ENCODE measurements around the gene FPR1. TPM values are rescaled to one million over a fixed set of nuclear protein-coding genes. Genes with fewer than 3 reads are reported as not detected.

FPR1 gene
- total RNA-seq, 1 donor from 2014 or later, result not detected

DNA sequence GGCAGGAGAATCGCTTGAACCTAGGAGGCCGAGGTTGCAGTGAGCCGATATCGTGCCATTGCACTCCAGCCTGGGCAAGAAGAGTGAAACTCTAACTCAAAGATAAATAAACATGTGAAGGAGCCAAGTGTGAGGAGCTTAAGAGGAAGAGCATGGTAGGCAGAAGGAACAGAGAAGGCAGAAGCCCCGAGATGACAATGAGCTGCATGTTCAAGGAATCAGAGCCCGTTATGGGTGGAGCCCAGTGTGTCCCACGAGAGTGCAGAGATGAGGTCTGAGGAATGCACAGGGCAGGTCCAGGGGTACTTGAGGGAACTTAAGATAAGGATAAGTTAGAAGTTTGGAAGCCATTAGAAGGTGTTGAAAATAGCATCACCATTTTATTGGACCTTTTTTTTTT lies 10.0 kb upstream of the FPR1 start:
- TF ChIP-seq, protein P1, sequence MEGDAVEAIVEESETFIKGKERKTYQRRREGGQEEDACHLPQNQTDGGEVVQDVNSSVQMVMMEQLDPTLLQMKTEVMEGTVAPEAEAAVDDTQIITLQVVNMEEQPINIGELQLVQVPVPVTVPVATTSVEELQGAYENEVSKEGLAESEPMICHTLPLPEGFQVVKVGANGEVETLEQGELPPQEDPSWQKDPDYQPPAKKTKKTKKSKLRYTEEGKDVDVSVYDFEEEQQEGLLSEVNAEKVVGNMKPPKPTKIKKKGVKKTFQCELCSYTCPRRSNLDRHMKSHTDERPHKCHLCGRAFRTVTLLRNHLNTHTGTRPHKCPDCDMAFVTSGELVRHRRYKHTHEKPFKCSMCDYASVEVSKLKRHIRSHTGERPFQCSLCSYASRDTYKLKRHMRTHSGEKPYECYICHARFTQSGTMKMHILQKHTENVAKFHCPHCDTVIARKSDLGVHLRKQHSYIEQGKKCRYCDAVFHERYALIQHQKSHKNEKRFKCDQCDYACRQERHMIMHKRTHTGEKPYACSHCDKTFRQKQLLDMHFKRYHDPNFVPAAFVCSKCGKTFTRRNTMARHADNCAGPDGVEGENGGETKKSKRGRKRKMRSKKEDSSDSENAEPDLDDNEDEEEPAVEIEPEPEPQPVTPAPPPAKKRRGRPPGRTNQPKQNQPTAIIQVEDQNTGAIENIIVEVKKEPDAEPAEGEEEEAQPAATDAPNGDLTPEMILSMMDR (IDR thresholded peaks at IDR 0.05; ENCODE audit: insufficient read depth, low read length, poor library complexity, severe bottlenecking), result no peak
- Histone ChIP-seq H3K36me3 (ENCODE audit: control insufficient read depth, insufficient read depth, low read length) (no peaks in the 10 kb centered on the region), H3K27me3 (ENCODE audit: control insufficient read depth, insufficient read depth, low read length) (no peaks in the 10 kb centered on the region), H3K4me3 (ENCODE audit: low read depth, low read length) (no peak overlapping the region)
- no peak for DNase-seq (ENCODE audit: low read depth)

- Histone ChIP-seq H3K36me3 (ENCODE audit: control insufficient read depth, insufficient read depth, low read length) (no peaks in the 10 kb centered on the region), H3K27me3 (ENCODE audit: control insufficient read depth, insufficient read depth, low read length) (no peaks in the 10 kb centered on the region), H3K4me3 (ENCODE audit: low read depth, low read length) (no peak within 1 kb of the TSS)
- TF ChIP-seq, protein P1 (IDR thresholded peaks at IDR 0.05; ENCODE audit: insufficient read depth, low read length, poor library complexity, severe bottlenecking), result no peak
- no peak for DNase-seq (ENCODE audit: low read depth)
Measured at GRCh38 chr19:51760697-51761356, 9.1 kb upstream of the FPR1 start, which contains the start of gene FPR2. Gene FPR2 (plus strand): TSS chr19:51761180. CDS start chr19:51768659, 7,479 bp downstream.

- H3K27me3 ChIP-seq (ENCODE audit: control insufficient read depth, insufficient read depth, low read length), result no peaks in the 10 kb centered on the region
- H3K36me3 ChIP-seq (ENCODE audit: control insufficient read depth, insufficient read depth, low read length), result no peaks in the 10 kb centered on the region
- no peak overlapping the region for H3K4me3 ChIP-seq (ENCODE audit: low read depth, low read length)
- TF ChIP-seq, protein P1 (IDR thresholded peaks at IDR 0.05; ENCODE audit: insufficient read depth, low read length, poor library complexity, severe bottlenecking), result no peak
- no peak for DNase-seq (ENCODE audit: low read depth)
Measured at GRCh38 chr19:51755571-51755970, 3.9 kb upstream of the FPR1 start.

DNA sequence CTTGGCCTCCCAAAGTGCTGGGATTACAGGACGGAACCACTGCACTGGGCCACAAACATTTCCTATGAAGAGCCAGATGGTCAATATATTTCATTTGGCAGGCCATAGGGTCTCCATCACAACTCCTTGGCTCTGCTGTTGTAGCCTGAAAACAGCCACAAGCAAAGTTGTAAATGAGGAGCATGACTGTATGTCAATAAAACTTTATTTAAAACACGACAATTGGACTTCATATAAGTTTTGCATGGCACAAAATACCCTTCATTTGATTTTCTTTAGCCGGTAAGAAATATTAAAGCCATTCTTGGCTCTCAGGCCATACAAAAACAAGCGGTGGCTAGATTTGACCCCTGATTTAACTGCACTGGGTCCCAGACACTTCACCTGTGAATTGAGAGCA lies 3.1 kb upstream of the FPR1 start:
- Histone ChIP-seq H3K27me3 (ENCODE audit: control insufficient read depth, insufficient read depth, low read length) (no peaks in the 10 kb centered on the region), H3K4me3 (ENCODE audit: low read depth, low read length) (no peak overlapping the region), H3K36me3 (ENCODE audit: control insufficient read depth, insufficient read depth, low read length) (no peaks in the 10 kb centered on the region)
- no peak for DNase-seq (ENCODE audit: low read depth)
- TF ChIP-seq, protein P1 (IDR thresholded peaks at IDR 0.05; ENCODE audit: insufficient read depth, low read length, poor library complexity, severe bottlenecking), result no peak

DNA sequence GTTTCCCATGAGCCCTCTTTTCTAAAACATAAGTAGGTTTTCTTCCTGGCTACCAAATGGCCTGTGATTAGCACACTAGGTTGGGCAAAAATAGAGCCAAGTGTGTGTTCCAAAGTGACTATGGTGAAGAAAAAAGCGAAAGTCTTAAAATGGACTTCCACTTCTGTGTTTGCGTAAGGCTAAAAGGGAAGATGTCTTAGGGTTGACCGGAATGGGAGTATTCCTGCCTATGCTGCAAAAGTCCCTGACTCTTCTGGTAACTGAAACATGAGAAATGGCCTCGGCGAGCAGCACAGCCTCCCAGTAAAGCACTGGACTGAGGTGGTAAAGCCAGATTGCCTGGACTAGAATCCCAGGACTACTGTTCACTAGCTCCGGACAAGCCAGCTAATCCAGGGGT lies 2.4 kb upstream of the FPR1 start:
- Histone ChIP-seq H3K27me3 (ENCODE audit: control insufficient read depth, insufficient read depth, low read length) (no peaks in the 10 kb centered on the region), H3K4me3 (ENCODE audit: low read depth, low read length) (no peak overlapping the region), H3K36me3 (ENCODE audit: control insufficient read depth, insufficient read depth, low read length) (no peaks in the 10 kb centered on the region)
- TF ChIP-seq, protein P1 (IDR thresholded peaks at IDR 0.05; ENCODE audit: insufficient read depth, low read length, poor library complexity, severe bottlenecking), result no peak
- no peak for DNase-seq (ENCODE audit: low read depth)
